ENCODE data around the gene RAD51B.
A peak's percentile ranks its signal among the peaks of the same experiment; 100 is the strongest.

Gene RAD51B

DNA sequence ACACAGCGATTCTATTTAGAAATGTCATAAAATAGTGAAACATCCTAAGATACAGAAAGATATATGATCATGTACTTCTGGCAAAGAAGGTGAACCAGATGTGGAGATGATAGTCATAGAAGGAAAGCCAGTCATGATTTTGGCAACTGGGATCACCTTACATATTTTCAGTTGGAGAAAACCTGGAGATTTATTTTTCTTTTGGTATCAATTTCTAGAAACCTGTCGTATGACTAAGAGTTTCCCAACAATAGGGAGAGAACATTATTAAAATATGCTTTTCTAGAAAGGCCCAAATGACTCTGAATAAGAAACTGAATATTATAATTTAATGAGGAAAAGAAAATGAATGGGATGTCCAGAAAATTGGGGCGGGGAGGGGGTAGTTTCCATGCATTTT is 576.9 kb downstream of the RAD51B start:
- ATAC-seq (ENCODE audit: low read depth) (0 out of 3 replicates have a peak, but pooled peaks have one; percentile 6), DNase-seq (ENCODE audit: low spot score) (no peak)
- no peaks in the 10 kb centered on the region for H3K36me3 ChIP-seq (ENCODE audit: low read depth)

DNA sequence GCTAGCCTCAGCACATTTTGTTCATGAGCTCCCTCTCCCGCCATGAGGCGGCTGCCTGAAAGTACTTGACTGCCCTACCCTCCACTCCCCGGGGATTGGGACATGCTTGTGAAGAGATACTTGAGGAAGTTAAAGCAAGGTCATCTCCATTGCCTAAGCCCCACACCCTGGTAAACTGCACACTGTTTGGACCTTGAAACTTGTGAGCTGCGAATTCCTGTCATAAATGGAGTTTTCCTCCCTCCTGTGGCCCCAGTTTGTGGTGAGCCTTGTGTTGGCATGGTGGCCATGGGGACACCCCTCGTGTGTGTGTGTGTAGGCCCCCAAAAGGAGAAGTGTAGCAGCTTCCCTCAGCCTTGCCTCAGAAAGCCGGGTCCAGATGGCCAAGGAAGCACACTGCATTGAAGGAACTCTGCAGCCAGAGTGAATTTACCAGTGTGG is 577.8 kb downstream of the RAD51B start:
- no peak for ATAC-seq (ENCODE audit: low read depth)
- H3K4me1 ChIP-seq (ENCODE audit: insufficient read depth, poor library complexity, severe bottlenecking) = peaks cover 41% of the 10 kb centered on the region

More for the DNA sequence above, 576.9 kb downstream of the RAD51B start:
- Histone ChIP-seq H3K9me3 (ENCODE audit: severe bottlenecking) (no peaks in the 10 kb centered on the region), H3K27ac (ENCODE audit: poor library complexity, severe bottlenecking) (peak overlapping the region; percentile 40), H3K4me3 (ENCODE audit: severe bottlenecking) (no peak overlapping the region), H3K4me1 (ENCODE audit: insufficient read depth, poor library complexity, severe bottlenecking) (peaks cover 33% of the 10 kb centered on the region), H3K27me3 (ENCODE audit: insufficient read depth, poor library complexity, severe bottlenecking) (no peaks in the 10 kb centered on the region)
- TF ChIP-seq, protein P1, sequence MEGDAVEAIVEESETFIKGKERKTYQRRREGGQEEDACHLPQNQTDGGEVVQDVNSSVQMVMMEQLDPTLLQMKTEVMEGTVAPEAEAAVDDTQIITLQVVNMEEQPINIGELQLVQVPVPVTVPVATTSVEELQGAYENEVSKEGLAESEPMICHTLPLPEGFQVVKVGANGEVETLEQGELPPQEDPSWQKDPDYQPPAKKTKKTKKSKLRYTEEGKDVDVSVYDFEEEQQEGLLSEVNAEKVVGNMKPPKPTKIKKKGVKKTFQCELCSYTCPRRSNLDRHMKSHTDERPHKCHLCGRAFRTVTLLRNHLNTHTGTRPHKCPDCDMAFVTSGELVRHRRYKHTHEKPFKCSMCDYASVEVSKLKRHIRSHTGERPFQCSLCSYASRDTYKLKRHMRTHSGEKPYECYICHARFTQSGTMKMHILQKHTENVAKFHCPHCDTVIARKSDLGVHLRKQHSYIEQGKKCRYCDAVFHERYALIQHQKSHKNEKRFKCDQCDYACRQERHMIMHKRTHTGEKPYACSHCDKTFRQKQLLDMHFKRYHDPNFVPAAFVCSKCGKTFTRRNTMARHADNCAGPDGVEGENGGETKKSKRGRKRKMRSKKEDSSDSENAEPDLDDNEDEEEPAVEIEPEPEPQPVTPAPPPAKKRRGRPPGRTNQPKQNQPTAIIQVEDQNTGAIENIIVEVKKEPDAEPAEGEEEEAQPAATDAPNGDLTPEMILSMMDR (IDR thresholded peaks at IDR 0.05; ENCODE audit: poor library complexity, severe bottlenecking) = no peak

DNA sequence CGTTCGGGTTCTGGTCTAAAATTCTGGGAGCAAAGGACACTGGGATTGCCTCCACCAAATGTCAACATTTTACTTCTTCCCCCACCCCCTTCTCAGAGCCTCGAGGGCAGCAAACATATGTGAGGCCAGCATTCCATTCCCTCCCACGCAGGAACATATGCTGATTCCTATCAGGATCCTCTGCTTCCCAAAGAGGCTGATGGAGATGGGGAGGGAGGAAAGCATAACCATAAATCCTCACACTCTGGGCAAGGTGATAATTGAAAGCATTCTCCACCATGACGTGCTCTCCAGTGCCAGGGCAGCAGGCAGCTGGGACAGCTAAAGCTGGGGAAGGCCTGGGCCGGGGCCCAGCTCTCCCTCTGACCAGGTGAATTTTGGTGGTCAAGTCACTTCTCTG is 578.2 kb downstream of the RAD51B start:
- TF ChIP-seq, protein P1 (IDR thresholded peaks at IDR 0.05; ENCODE audit: poor library complexity, severe bottlenecking) = no peak
- no peaks in the 10 kb centered on the region for H3K9me3 ChIP-seq (ENCODE audit: severe bottlenecking)
- H3K27me3 ChIP-seq (ENCODE audit: insufficient read depth, poor library complexity, severe bottlenecking) = no peaks in the 10 kb centered on the region
- H3K4me3 ChIP-seq (ENCODE audit: severe bottlenecking) = no peak overlapping the region
- H3K4me1 ChIP-seq (ENCODE audit: insufficient read depth, poor library complexity, severe bottlenecking) = peaks cover 41% of the 10 kb centered on the region
- H3K36me3 ChIP-seq (ENCODE audit: low read depth) = no peaks in the 10 kb centered on the region
- DNase-seq (ENCODE audit: low spot score) (no peak), ATAC-seq (ENCODE audit: low read depth) (no peak)
- peak overlapping the region; percentile 40 for H3K27ac ChIP-seq (ENCODE audit: poor library complexity, severe bottlenecking)

More for the DNA sequence above, 577.8 kb downstream of the RAD51B start:
- no peaks in the 10 kb centered on the region for H3K27me3 ChIP-seq (ENCODE audit: insufficient read depth, poor library complexity, severe bottlenecking)
- no peak overlapping the region for H3K4me3 ChIP-seq (ENCODE audit: severe bottlenecking)
- H3K36me3 ChIP-seq (ENCODE audit: low read depth) = no peaks in the 10 kb centered on the region
- TF ChIP-seq, protein P1 (IDR thresholded peaks at IDR 0.05; ENCODE audit: poor library complexity, severe bottlenecking) = no peak
- no peak for DNase-seq (ENCODE audit: low spot score)
- peak overlapping the region; percentile 40 for H3K27ac ChIP-seq (ENCODE audit: poor library complexity, severe bottlenecking)
- no peaks in the 10 kb centered on the region for H3K9me3 ChIP-seq (ENCODE audit: severe bottlenecking)

DNA sequence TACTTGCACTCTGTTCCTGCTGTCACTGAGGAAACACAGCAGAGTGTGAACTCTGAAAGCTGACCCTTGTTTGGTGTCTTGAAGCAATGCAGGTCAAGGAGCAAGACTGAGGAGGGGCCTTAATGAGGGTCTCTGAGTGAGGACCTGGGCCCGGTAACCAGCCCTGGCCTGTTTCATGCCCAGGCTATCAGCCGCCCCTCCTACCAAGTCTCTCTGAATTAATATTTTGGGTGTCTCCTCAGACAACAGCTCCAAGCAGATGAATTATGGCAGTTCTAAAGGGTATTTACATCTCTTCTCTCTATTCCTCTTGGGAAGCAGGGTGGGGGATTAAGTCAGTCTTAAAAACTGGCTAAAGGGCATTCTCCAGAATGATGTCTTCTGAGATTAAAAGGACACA is 578.8 kb downstream of the RAD51B start:
- Histone ChIP-seq H3K27ac (ENCODE audit: poor library complexity, severe bottlenecking) (no peak overlapping the region), H3K27me3 (ENCODE audit: insufficient read depth, poor library complexity, severe bottlenecking) (no peaks in the 10 kb centered on the region), H3K36me3 (ENCODE audit: low read depth) (no peaks in the 10 kb centered on the region), H3K4me1 (ENCODE audit: insufficient read depth, poor library complexity, severe bottlenecking) (peaks cover 41% of the 10 kb centered on the region), H3K9me3 (ENCODE audit: severe bottlenecking) (no peaks in the 10 kb centered on the region), H3K4me3 (ENCODE audit: severe bottlenecking) (no peak overlapping the region)
- no peak for DNase-seq (ENCODE audit: low spot score)
- TF ChIP-seq, protein P1 (IDR thresholded peaks at IDR 0.05; ENCODE audit: poor library complexity, severe bottlenecking) = no peak
- no peak for ATAC-seq (ENCODE audit: low read depth)

DNA sequence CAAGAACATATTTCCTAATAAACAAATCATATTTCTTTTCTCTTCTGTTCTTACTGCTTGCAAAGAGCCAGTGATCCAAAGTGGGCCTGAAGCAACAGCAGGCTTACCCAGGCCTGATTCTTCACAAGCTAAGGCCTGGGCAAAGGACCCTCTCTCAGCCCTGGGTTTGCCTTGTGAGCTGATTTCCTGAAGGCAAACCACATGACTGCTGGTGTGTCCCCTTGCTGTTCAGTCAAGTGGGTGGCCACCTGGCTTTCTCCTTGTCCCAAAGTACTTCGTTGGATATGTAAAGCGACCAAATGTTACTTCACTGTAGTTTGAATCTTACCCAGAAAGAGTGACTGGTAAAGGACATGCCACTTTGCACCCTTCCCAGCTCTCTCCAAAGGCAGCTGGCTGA is 580.4 kb downstream of the RAD51B start:
- H3K4me1 ChIP-seq (ENCODE audit: insufficient read depth, poor library complexity, severe bottlenecking) = peaks cover 55% of the 10 kb centered on the region
- ATAC-seq (ENCODE audit: low read depth) = no peak
- TF ChIP-seq, protein P1 (IDR thresholded peaks at IDR 0.05; ENCODE audit: poor library complexity, severe bottlenecking) = no peak
- H3K36me3 ChIP-seq (ENCODE audit: low read depth) = no peaks in the 10 kb centered on the region
- no peaks in the 10 kb centered on the region for H3K27me3 ChIP-seq (ENCODE audit: insufficient read depth, poor library complexity, severe bottlenecking)
- DNase-seq (ENCODE audit: low spot score) = no peak
- no peaks in the 10 kb centered on the region for H3K9me3 ChIP-seq (ENCODE audit: severe bottlenecking)
- peak overlapping the region; percentile 87 for H3K27ac ChIP-seq (ENCODE audit: poor library complexity, severe bottlenecking)
- no peak overlapping the region for H3K4me3 ChIP-seq (ENCODE audit: severe bottlenecking)

Measured in RWPE2 (cell line).